GM19328 (cell line): ENCODE results near the gene MAP4K3.

Experiments used
- ATAC-seq: cut with Tn5 transposase; IDR thresholded peaks from one replicate; pipeline ENCODE4 v1.9.1; 2021; ENCODE audit warnings: mild to moderate bottlenecking, moderate library complexity; ENCODE audit not compliant: unreplicated experiment

The MAP4K3 gene

GRCh38 chr2:39436592-39437521 lies at the start of gene MAP4K3:
TSS of gene MAP4K3 (minus strand) at chr2:39437285. CDS start at chr2:39436987, 298 bp downstream.
- ATAC-seq: peak; percentile 78

GRCh38 chr2:39486071-39486470 lies 49.0 kb upstream of the MAP4K3 start:
- no peak for ATAC-seq

GRCh38 chr2:39484620-39485495 lies 47.8 kb upstream of the MAP4K3 start:
- ATAC-seq: no peak

GRCh38 chr2:39484206-39484605 lies 47.1 kb upstream of the MAP4K3 start:
- ATAC-seq: no peak

- no peak for ATAC-seq
These were observed 46.4 kb upstream of the MAP4K3 start for GRCh38 chr2:39483534-39483933.

GRCh38 chr2:39481611-39482010 lies 44.5 kb upstream of the MAP4K3 start:
- no peak for ATAC-seq

GRCh38 chr2:39479696-39480095 lies 42.6 kb upstream of the MAP4K3 start:
- ATAC-seq: no peak

GRCh38 chr2:39479053-39479670 lies 42.1 kb upstream of the MAP4K3 start:
- ATAC-seq: no peak

GRCh38 chr2:39476524-39476923 lies 39.4 kb upstream of the MAP4K3 start:
- peak; percentile 92 for ATAC-seq

- ATAC-seq: no peak
These were observed 37.9 kb upstream of the MAP4K3 start for GRCh38 chr2:39475006-39475405.

- peak; percentile 47 for ATAC-seq
These were observed 33.5 kb upstream of the MAP4K3 start for GRCh38 chr2:39470580-39470979.

GRCh38 chr2:39469807-39470206 lies 32.7 kb upstream of the MAP4K3 start:
- ATAC-seq: peak; percentile 85

- no peak for ATAC-seq
These were observed 31.7 kb upstream of the MAP4K3 start for GRCh38 chr2:39468579-39469451.

GRCh38 chr2:39466311-39466710 lies 29.2 kb upstream of the MAP4K3 start:
- ATAC-seq: no peak

- ATAC-seq: no peak
These were observed 27.8 kb upstream of the MAP4K3 start for GRCh38 chr2:39464864-39465263.

GRCh38 chr2:39455826-39456225 lies 18.7 kb upstream of the MAP4K3 start:
- no peak for ATAC-seq

- ATAC-seq: no peak
These were observed 15.3 kb upstream of the MAP4K3 start for GRCh38 chr2:39452396-39452795.

- ATAC-seq: no peak
These were observed 14.9 kb upstream of the MAP4K3 start for GRCh38 chr2:39451954-39452353.

- ATAC-seq: no peak
These were observed 11.1 kb upstream of the MAP4K3 start for GRCh38 chr2:39448169-39448502.
